Measurements from ENCODE around the gene HJV. TPM values are rescaled to one million over a fixed set of nuclear protein-coding genes. Genes with fewer than 3 reads are reported as not detected.

The HJV gene
- total and polyA plus RNA-seq, 2 experiments from 2014 or later, result 3.0 to 5.7 TPM

DNA sequence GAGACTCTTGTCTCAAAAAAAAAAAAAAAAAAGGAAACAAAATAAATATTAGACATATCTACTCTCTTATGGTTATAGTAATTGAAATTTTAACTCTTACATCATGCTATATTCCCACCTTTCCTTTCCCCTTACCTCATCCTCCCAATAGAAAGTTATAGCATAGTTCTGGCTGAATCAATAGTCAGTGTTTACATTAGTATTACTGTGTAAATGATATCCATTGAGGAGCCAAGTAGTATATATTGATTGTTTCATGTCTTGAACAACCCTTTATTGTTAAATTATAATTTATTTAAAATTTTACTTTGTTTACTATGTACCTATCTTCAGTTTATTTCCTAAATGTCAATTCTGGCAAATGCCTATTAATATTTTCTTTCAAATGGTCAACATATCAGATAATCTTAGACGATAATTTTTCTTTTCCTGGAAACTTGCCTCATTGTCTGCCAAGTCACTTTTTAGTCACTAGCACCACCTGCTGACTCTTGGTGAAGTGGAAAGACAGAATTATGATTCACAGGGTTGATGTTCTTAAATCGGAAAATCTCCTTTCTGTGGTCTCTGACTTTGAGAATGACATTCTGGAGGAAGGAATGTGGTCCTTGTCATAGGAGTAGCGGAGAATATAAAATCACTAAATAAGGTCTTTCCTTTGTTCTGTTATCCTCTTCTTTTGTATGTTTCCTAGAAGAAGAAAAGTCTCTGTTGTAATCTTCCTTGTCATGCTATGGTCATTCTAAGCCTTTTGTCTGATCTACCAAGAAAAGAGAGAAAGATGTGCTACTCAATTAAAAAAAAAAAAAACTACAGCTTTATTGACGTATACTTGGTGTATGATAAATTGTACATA is 8.6 kb downstream of the HJV start:
- TF ChIP-seq CTCF (IDR thresholded peaks at IDR 0.05; ENCODE audit: poor library complexity) (peak; percentile 92), EZH2 (IDR thresholded peaks at IDR 0.05; ENCODE audit: borderline replicate concordance) (no peak)
- Histone ChIP-seq H3K79me2 (no peaks in the 10 kb centered on the region), H3K4me2 (no peak overlapping the region), H4K20me1 (ENCODE audit: insufficient read depth, poor library complexity, severe bottlenecking) (no peaks in the 10 kb centered on the region), H3K27ac (no peak overlapping the region), H3K27me3 (peaks cover 22% of the 10 kb centered on the region), H3K36me3 (replicated peaks; ENCODE audit: insufficient read depth, low read depth) (no peaks in the 10 kb centered on the region), H3K9me3 (ENCODE audit: low read depth) (no peaks in the 10 kb centered on the region), H3K4me3 (no peak overlapping the region), H3K4me1 (ENCODE audit: insufficient read depth) (no peaks in the 10 kb centered on the region), H3K9me2 (replicated peaks; ENCODE audit: insufficient read depth) (no peaks in the 10 kb centered on the region), H2AFZ (no peak overlapping the region)
- peak; percentile 77 for DNase-seq (ENCODE audit: low spot score)
- WGBS (ENCODE audit: low lambda C conversion rate, missing lambda C conversion rate), result 23% methylated on average over 4 of the region's 4 CpGs

DNA sequence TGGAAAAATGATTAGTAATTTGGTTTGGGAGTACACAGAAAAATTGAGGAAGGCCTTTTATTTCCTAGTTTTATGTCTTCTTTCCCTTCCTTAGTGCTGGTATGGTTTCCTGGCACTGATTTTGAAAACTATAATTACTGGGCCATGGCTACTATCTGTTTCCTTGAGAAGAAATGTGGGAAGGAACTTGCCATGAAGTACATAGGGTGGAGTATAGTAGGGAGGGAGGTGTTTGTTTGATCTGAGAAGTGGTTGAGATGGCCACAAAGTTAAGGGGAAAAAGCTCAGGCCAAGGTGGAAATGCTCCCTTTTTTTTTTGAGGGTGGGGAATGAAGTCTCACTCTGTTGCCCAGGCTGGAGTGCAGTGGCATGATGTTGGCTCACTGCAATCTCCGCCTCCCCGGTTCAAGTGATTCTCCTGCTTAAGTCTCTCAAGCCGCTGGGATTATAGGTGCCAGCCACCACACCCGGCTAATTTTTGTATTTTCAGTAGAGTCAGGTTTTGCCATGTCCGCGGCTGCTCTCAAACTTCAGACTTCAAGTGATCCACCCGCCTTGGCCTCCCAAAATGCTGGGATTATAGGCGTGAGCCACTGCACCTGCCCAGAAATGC is 11.3 kb downstream of the HJV start:
- no peak overlapping the region for H3K4me3 ChIP-seq
- no peaks in the 10 kb centered on the region for H3K9me2 ChIP-seq (replicated peaks; ENCODE audit: insufficient read depth)
- H3K4me2 ChIP-seq, result no peak overlapping the region
- no peaks in the 10 kb centered on the region for H3K79me2 ChIP-seq
- no peaks in the 10 kb centered on the region for H3K4me1 ChIP-seq (ENCODE audit: insufficient read depth)
- H3K9me3 ChIP-seq (ENCODE audit: low read depth), result no peaks in the 10 kb centered on the region
- 96% methylated on average over 8 of the region's 8 CpGs for WGBS (ENCODE audit: low lambda C conversion rate, missing lambda C conversion rate)
- TF ChIP-seq EZH2 (IDR thresholded peaks at IDR 0.05; ENCODE audit: borderline replicate concordance), result no peak
- no peak for TF ChIP-seq EZH2phosphoT487 (IDR thresholded peaks at IDR 0.05; ENCODE audit: low read depth, severe bottlenecking, unreplicated experiment)
- no peak for TF ChIP-seq CTCF (IDR thresholded peaks at IDR 0.05; ENCODE audit: poor library complexity)
- no peak for DNase-seq (ENCODE audit: low spot score)
- H4K20me1 ChIP-seq (ENCODE audit: insufficient read depth, poor library complexity, severe bottlenecking), result no peaks in the 10 kb centered on the region
- no peak overlapping the region for H3K27ac ChIP-seq
- no peaks in the 10 kb centered on the region for H3K36me3 ChIP-seq (replicated peaks; ENCODE audit: insufficient read depth, low read depth)
- no peak overlapping the region for H2AFZ ChIP-seq
- H3K27me3 ChIP-seq, result no peaks in the 10 kb centered on the region

DNA sequence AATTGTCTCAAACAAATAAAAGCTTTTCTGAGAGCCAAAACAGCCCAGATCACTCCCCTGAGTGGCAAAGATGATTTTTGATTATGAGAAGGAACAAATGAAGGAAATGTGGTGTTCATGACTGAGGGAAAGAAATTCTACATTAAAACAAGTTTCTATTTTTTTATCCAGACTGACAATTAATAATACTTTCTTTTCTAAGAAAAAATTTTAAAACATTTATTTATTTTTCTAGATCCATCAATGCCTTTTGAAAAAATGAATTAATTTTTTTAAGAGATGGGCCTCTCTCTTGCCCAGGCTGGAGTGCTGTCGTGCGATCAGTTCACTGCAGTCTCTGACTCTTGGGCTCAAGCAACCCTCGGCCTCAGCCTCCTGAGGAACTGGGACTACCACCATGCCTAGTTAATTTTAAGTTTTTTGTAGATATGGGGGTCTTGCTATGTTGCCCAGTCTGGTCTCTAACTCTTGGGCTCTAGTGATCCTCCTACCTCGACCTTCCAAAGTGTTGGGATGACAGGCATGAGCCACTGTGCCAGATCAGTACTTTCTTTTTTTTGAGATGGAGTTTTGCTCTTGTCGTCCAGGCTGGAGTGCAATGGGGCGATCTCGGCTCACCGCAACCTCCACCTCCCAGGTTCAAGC is 13.9 kb downstream of the HJV start:
- no peak for DNase-seq (ENCODE audit: low spot score)
- Histone ChIP-seq H3K9me3 (ENCODE audit: low read depth) (no peaks in the 10 kb centered on the region), H3K4me3 (no peak overlapping the region), H3K27ac (no peak overlapping the region), H3K79me2 (no peaks in the 10 kb centered on the region), H4K20me1 (ENCODE audit: insufficient read depth, poor library complexity, severe bottlenecking) (no peaks in the 10 kb centered on the region), H3K4me2 (no peak overlapping the region), H3K9me2 (replicated peaks; ENCODE audit: insufficient read depth) (no peaks in the 10 kb centered on the region), H2AFZ (no peak overlapping the region), H3K27me3 (no peaks in the 10 kb centered on the region), H3K4me1 (ENCODE audit: insufficient read depth) (no peaks in the 10 kb centered on the region), H3K36me3 (replicated peaks; ENCODE audit: insufficient read depth, low read depth) (no peaks in the 10 kb centered on the region)
- WGBS (ENCODE audit: low lambda C conversion rate, missing lambda C conversion rate), result 91% methylated on average over 8 of the region's 8 CpGs
- TF ChIP-seq EZH2phosphoT487 (IDR thresholded peaks at IDR 0.05; ENCODE audit: low read depth, severe bottlenecking, unreplicated experiment) (no peak), EZH2 (IDR thresholded peaks at IDR 0.05; ENCODE audit: borderline replicate concordance) (no peak), CTCF (IDR thresholded peaks at IDR 0.05; ENCODE audit: poor library complexity) (no peak)

All from hepatocyte (in vitro differentiated cells).